ENCODE data around the gene SF3B6.

GRCh38 chr2:24040511-24040910 lies 35.6 kb downstream of the SF3B6 start:
- TF ChIP-seq CTCF (IDR thresholded peaks at IDR 0.05) (no peak), POLR2A (IDR thresholded peaks at IDR 0.05) (no peak), EP300 (IDR thresholded peaks at IDR 0.05) (no peak)

Data from ovary (tissue), 3 donors.